GM10266 (cell line): Measurements from ENCODE around the gene SP2.

Source experiments
- DNase-seq: peaks from one replicate; pipeline ENCODE4 v3.0.0; 2012; ENCODE audit errors: extremely low spot score
- TF ChIP-seq, protein P1 (sequence below): IDR thresholded peaks from 2 replicates; pipeline ENCODE4 v1.5.1; 2012; ENCODE audit warnings: mild to moderate bottlenecking, low read depth; ENCODE audit not compliant: control insufficient read depth, insufficient read depth; ENCODE audit errors: missing control alignments

SP2 gene

DNA sequence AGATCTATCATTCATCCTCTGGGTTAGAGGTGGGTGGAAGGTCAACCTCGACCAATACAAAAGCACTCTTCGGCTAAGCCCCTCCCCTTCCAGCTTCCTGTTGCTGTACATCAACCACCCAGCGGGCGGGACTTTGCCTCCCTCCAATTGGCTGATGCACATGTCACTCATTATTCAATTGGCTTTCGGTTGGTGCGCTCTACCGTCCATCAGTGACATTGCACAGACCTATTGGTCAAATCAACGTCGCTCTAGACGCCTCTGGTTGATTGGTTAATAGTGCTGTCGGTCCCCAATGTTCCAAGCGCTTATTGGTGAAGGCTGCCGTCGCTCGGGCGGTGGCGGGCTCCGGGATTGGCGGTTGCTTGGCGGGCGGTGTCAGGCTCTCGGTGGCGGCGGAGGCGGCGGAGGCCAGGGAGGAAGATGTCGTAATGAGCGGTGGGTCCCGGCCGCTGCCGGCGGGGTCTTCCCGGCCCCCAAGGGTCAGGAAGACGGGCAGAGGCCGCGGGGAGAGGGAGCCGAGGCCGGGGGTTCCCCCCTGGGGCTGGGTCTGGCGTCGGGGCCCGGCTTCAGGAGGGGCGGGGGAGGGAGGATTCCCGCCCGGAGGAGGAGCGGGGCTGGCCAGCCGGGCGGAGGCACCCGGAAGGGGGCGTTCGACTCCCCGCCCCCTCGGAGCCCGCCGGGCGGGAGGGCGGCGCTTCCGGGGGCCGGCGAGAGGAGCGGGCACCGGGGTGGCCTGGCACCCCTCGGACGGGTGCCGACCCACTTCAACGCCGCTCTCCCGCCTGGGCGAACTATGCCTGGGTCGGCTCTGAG, at the start of gene SP2:
Gene SP2, plus strand, starts transcription at position 381 of the 816 bp plus-strand sequence. Its CDS starts 51 bp downstream, at position 432.
- TF ChIP-seq, protein P1, sequence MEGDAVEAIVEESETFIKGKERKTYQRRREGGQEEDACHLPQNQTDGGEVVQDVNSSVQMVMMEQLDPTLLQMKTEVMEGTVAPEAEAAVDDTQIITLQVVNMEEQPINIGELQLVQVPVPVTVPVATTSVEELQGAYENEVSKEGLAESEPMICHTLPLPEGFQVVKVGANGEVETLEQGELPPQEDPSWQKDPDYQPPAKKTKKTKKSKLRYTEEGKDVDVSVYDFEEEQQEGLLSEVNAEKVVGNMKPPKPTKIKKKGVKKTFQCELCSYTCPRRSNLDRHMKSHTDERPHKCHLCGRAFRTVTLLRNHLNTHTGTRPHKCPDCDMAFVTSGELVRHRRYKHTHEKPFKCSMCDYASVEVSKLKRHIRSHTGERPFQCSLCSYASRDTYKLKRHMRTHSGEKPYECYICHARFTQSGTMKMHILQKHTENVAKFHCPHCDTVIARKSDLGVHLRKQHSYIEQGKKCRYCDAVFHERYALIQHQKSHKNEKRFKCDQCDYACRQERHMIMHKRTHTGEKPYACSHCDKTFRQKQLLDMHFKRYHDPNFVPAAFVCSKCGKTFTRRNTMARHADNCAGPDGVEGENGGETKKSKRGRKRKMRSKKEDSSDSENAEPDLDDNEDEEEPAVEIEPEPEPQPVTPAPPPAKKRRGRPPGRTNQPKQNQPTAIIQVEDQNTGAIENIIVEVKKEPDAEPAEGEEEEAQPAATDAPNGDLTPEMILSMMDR = no peak

DNA sequence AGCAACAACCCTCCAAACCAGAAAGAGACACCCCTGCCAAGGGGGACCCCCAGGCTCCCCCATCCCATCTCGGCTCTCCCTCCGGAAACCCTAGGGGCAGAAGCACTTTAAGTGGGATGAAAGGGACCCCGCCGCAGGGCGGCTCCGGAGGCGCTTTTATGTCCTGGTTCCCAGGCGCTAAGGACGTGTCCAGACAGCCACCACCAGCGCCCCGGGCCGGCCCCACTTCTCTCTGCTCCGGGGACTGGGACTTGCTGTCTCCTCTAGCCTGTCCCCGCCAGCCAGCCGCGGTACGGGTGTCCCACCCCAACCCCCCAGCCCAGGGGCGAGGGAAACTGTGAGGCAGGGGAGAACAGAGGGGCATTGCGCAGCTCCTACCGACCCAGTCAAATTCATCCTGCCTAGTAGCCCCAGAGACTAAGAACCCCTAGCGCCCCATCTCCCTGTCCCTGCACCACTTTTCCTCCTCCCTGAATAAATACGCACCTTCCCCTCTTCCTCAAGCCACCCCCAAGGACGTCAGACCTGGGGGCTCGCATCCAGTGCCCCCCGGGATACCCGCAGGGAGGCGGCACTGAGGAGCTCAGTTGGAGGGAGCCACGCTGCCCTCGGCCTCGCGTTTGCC, 49.2 kb upstream of the SP2 start:
- TF ChIP-seq, protein P1 = no peak
- no peak for DNase-seq

More for the DNA sequence above, at the start of gene SP2:
- peak; percentile 99 for DNase-seq

DNA sequence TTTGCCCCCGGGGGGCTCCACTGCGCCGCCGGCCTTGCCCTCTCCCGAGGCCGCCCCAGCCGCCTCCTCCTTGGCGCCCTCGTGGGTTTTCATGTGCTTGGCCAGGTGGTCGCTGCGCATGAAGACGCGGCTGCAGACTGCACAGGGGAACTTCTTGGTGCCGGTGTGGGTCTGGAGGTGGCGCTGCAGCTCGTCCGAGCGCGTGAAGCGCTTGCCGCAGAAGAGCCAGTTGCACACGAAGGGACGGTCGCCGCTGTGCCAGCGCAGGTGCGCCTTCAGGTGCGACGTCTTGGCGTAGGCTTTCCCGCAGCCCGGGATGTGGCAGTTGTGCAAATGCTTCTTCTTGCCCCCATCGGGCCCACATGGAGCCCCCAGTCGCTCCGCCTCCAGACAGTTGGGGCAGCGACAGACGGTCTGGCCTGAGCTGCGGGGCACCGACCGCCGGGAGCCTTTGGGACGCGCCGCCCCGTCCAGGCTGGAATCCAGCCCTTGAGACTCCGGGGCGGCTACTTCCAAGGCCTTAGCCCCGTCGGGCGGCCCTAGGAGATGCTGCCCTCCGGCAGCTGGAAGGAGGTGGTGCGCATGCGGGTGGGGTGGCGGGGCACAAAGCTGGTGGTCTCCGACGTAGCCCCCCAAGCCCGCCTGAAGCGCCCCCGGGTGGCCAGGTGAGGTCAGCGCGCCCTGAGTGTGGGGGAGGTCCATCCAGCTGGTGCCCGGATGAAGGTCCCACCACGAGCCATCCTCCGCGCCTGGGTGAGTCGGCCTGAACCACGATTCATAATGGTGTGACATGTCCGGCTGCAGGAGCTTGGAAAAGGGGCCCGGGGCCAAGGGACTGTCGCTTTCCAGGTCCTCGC, 48.5 kb upstream of the SP2 start:
- DNase-seq = no peak
- TF ChIP-seq, protein P1 = peak; percentile 40

DNA sequence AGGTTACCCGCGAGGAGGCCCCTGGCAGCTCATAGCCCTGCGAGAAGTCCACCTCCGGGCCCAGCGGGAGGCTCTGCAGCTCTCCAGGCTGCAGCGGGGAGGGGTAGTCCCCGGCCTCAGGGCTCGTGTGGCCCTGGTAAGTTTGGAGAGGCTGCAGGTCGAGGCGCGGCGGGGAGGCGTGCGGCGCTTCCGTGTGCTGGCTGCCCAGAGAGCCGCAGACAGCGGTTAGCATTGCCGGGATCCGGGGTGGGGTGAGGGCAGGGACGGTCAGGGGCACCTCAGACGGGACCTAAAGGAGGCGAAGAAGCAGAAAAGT, 47.9 kb upstream of the SP2 start:
- TF ChIP-seq, protein P1 = no peak
- DNase-seq = no peak

DNA sequence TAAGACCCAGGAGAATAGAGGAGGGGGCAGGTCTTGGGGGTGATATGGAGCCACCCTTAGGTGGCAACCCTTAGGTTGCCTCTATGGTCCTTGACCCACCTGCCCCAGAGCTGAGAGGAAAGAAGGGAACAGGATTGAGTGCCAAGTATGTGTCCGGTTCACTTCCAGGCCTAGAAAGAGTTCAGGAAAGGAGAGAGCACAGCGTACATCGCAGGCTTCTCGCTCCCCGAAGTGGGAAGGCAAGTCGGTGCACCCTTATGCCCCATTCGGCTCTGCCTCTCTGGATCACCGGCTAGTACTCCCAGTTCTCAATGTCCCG, 45.7 kb upstream of the SP2 start:
- DNase-seq = no peak
- TF ChIP-seq, protein P1 = no peak

DNA sequence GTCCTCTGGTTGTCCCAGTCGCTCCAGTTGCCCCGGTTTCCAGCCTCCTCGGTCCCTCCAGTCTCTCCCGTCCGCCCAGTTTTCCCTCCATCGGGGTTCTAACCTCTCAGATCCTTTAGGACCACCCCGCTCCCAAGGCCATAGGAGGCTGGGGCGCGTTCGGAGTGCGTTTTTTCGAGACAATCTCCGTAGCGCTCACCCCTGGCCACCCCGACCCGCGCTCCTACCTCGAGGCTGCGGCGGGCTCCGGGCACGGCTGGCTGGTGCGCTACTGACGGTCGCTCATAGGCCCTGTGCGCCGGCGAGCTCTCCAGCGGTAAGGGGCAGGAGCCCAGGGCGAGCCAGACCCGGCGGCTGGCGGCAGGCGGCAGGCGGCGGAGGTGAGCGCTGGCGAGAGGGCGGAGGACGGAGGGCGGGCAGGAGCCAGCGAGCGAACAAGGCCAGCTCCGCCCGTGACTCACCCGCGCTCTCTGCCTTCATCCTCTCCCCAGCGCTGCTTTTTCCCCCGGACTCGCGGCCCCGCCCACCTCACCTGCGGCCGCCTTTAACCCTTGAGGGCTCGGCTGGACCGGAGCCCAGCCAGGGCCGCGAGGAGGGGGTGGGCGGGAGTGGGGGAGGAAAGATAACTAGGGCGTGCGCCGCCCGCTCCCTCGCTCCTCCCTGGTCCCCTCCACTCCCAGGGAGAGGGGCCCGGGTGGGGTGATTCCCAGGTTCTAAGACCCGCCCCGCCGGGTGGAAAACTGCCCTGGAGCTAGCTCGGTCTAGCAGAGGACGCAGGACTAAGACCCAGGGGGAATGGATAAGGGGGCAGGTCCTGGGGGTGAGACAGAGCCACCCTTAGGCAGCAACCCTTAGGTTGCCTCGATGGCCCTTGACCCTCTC, 45.1 kb upstream of the SP2 start, which contains the start of gene SP6:
Gene SP6, minus strand, starts transcription at position 472 of the 882 bp plus-strand sequence. CDS start 2,734 bp downstream, outside the sequence.
- peak; percentile 58 for DNase-seq
- TF ChIP-seq, protein P1 = no peak
